ENCODE measurements around the gene AURKAIP1. TPM values are rescaled to one million over a fixed set of nuclear protein-coding genes. Genes with fewer than 3 reads are reported as not detected.

AURKAIP1 gene
- total and polyA plus RNA-seq, 9 of the 15 experiments (the other 6 are each of a cell fraction or from before 2014, with no cell fraction given), result 7.8 to 478 (median 92.0) TPM

DNA sequence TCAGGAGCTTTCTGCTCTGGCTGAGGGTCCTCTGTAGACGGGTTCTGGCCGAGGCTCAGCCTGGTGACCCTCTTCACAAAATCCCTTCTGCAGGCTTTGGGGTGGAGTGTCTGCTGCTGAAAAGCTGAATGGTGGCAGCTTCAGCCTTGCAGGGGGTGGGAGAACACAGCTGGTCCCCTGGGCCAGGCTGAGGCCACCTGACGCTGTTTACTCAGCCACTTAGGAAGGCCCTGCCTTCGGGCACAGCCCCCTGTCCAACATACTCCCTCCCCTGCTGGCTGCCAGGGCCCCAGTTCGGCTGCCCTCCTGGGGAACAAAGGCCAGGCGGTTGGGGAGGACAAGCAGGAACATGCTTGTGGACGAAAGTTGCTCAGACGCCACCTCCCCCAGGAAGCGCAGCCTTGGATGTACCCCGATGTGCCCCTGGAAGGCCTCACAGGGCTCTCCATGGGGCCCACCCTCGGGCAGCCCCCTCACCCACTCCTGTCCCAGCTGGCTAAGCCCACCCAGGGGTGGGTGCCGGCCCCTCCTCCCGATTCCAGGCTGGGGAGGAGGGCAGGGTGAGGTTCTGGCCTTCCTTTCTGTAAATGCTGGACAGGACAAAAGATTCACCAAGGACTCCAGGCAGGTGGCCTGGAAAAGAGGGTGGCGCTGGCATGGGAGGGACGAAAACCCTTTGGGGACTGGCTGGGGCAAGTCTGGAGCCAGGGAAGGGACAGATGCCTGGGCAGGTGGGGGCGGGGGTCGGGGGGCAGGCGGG, 46.3 kb upstream of the AURKAIP1 start, which contains the start of gene ANKRD65:
TSS of gene ANKRD65 (minus strand) at position 130 of the 760 bp plus-strand sequence. CDS start 271 bp downstream, outside the sequence.
- H3K27me3 ChIP-seq (ENCODE audit: control insufficient read depth in 2 of 2, insufficient read depth in 2 of 2, low read length in 2 of 2), result no peaks in the 10 kb centered on the region
- in situ Hi-C loops (cut with MboI) (no loop called here), intact Hi-C loops (cut with micrococcal nuclease) (no loop called here)
- no peak within 1 kb of the TSS for H3K4me3 ChIP-seq
- H3K9me1 ChIP-seq (ENCODE audit: control insufficient read depth, insufficient read depth, low read length), result no peaks in the 10 kb centered on the region
- no peak within 1 kb of the TSS for H3K9ac ChIP-seq (ENCODE audit: insufficient read depth in 1 of 2, low read depth in 2 of 2, low read length in 2 of 2)
- TF ChIP-seq ZNF224 (CRISPR knock-in tag; IDR thresholded peaks at IDR 0.05) (no peak), SLC30A9 (CRISPR knock-in tag; IDR thresholded peaks at IDR 0.05) (no peak), CREB1 (IDR thresholded peaks at IDR 0.05) (no peak), CREB1 (CRISPR knock-in tag; IDR thresholded peaks at IDR 0.05) (no peak), BRD9 (IDR thresholded peaks at IDR 0.05; ENCODE audit: low read depth, partially characterized antibody) (no peak), TEAD2 (tag; IDR thresholded peaks at IDR 0.05) (no peak), ZNF165 (CRISPR knock-in tag; IDR thresholded peaks at IDR 0.05; ENCODE audit: borderline replicate concordance) (no peak), THRAP3 (IDR thresholded peaks at IDR 0.05; ENCODE audit: borderline replicate concordance) (no peak), FOXM1 (IDR thresholded peaks at IDR 0.05; ENCODE audit: low read depth) (no peak), FOXM1 (CRISPR knock-in tag; IDR thresholded peaks at IDR 0.05; ENCODE audit: low read depth) (no peak), ZNF354B (CRISPR knock-in tag; IDR thresholded peaks at IDR 0.05) (no peak), ZNF77 (CRISPR knock-in tag; IDR thresholded peaks at IDR 0.05) (no peak), ARID1B (IDR thresholded peaks at IDR 0.05) (no peak), ZNF280B (CRISPR knock-in tag; IDR thresholded peaks at IDR 0.05) (no peak), BCL6 (CRISPR knock-in tag; IDR thresholded peaks at IDR 0.05) (no peak)
- TF ChIP-seq, protein P1, sequence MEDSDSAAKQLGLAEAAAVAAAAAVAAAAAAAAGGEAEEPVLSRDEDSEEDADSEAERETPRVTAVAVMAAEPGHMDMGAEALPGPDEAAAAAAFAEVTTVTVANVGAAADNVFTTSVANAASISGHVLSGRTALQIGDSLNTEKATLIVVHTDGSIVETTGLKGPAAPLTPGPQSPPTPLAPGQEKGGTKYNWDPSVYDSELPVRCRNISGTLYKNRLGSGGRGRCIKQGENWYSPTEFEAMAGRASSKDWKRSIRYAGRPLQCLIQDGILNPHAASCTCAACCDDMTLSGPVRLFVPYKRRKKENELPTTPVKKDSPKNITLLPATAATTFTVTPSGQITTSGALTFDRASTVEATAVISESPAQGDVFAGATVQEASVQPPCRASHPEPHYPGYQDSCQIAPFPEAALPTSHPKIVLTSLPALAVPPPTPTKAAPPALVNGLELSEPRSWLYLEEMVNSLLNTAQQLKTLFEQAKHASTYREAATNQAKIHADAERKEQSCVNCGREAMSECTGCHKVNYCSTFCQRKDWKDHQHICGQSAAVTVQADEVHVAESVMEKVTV (CRISPR knock-in tag; IDR thresholded peaks at IDR 0.05), result no peak
- TF ChIP-seq, protein P2, sequence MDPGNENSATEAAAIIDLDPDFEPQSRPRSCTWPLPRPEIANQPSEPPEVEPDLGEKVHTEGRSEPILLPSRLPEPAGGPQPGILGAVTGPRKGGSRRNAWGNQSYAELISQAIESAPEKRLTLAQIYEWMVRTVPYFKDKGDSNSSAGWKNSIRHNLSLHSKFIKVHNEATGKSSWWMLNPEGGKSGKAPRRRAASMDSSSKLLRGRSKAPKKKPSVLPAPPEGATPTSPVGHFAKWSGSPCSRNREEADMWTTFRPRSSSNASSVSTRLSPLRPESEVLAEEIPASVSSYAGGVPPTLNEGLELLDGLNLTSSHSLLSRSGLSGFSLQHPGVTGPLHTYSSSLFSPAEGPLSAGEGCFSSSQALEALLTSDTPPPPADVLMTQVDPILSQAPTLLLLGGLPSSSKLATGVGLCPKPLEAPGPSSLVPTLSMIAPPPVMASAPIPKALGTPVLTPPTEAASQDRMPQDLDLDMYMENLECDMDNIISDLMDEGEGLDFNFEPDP (CRISPR knock-in tag; IDR thresholded peaks at IDR 0.05), result no peak
- FAIRE-seq (no peak), ATAC-seq (no peak), DNase-seq (ENCODE audit: extremely low read depth in 1 of 4, low spot score in 3 of 4) (no peak)
- BruUV-seq (replicated peaks), result no TSS peak
- ChIA-PET CTCF (ENCODE audit: low intra/inter-chr PET ratio) (no interaction called here), POLR2A (interaction anchor here (0.7 to 1.9 kb wide), 4 partner anchors 8 to 23 kb away, joined by 3 to 5 read pairs (median 4); partner anchors contain the start of genes CCNL2 and MRPL20)
- no peak within 1 kb of the TSS for H2AFZ ChIP-seq (ENCODE audit: low read depth, low read length)
- WGBS (ENCODE audit: insufficient coverage, low coverage, missing lambda C conversion rate), result 48% methylated on average over 15 of the region's 18 CpGs
- no peaks in the 10 kb centered on the region for H3K36me3 ChIP-seq (ENCODE audit: control insufficient read depth, insufficient read depth, low read length)
- no peaks in the 10 kb centered on the region for H4K20me1 ChIP-seq (replicated peaks; ENCODE audit: control insufficient read depth, insufficient read depth, low read length)
- no peak within 1 kb of the TSS for H3K4me2 ChIP-seq (ENCODE audit: insufficient read depth, low read length)
- H3K79me2 ChIP-seq (ENCODE audit: control insufficient read depth, insufficient read depth, low read length), result no peaks in the 10 kb centered on the region
- no peak within 1 kb of the TSS for H3K27ac ChIP-seq (ENCODE audit: extremely low read depth, low read depth, low read length)
- no peaks in the 10 kb centered on the region for H3K9me3 ChIP-seq (replicated peaks; ENCODE audit: control insufficient read depth, insufficient read depth, low read depth, low read length)
- peaks cover 3 to 36% of the 10 kb centered on the region in 2 experiments; a peak in 4 of 5 replicates for H3K4me1 ChIP-seq (replicated peaks in 1 of 2; ENCODE audit: control insufficient read depth in 2 of 2, insufficient read depth in 2 of 2, low read length in 2 of 2)

Measured in K562 (cell line).